Natural killer cell (primary cell): ENCODE data around the gene S1PR3. TPM values are rescaled to one million over a fixed set of nuclear protein-coding genes. Genes with fewer than 3 reads are reported as not detected.
A peak's percentile ranks its signal among the peaks of the same experiment; 100 is the strongest.

Experiments
- ATAC-seq, 3 donors: fragments of 150-1000 bp in 2 of 3; fragments of 200-7000 bp in 1 of 3; cut with Tn5 transposase; 1 replicate in 1 of 3; 2 replicates in 2 of 3; pipeline ENCODE4 v1.10.0; 2021; ENCODE audit warnings: mild to moderate bottlenecking in 2 of 3, moderate library complexity in 2 of 3
- DNase-seq, 2 donors: peaks; one replicate each; pipeline versions ENCODE4 v3.0.0 to v3.0.0-alpha.2; 2013 to 2021; ENCODE audit warnings: mixed read lengths in 1 of 2
- H3K27ac ChIP-seq: one replicate; pipeline ENCODE4 v1.5.1; 2013; ENCODE audit warnings: mild to moderate bottlenecking, low read length
- H3K27me3 ChIP-seq: one replicate; pipeline ENCODE4 v1.6.1; 2013; ENCODE audit warnings: low read length; ENCODE audit not compliant: control insufficient read depth, insufficient read depth
- H3K36me3 ChIP-seq: one replicate; pipeline ENCODE4 v1.6.1; 2013; ENCODE audit warnings: low read length; ENCODE audit not compliant: control insufficient read depth, insufficient read depth
- H3K4me1 ChIP-seq: one replicate; pipeline ENCODE4 v1.6.1; 2013; ENCODE audit warnings: low read length; ENCODE audit not compliant: control insufficient read depth, insufficient read depth
- H3K4me3 ChIP-seq: one replicate; pipeline ENCODE4 v1.5.1; 2013; ENCODE audit warnings: low read length
- H3K9me3 ChIP-seq: one replicate; pipeline ENCODE4 v1.6.1; 2013; ENCODE audit warnings: low read length; ENCODE audit not compliant: control insufficient read depth, insufficient read depth
- H3K27ac Mint-ChIP-seq, 2 donors: one replicate each; pipeline ENCODE4 v1.8.0; 2022; ENCODE audit warnings: mild to moderate bottlenecking in 2 of 2, mixed read lengths in 2 of 2, moderate library complexity in 1 of 2
- H3K27me3 Mint-ChIP-seq, 2 donors: one replicate each; pipeline ENCODE4 v1.8.0; 2022; ENCODE audit warnings: low read depth in 2 of 2, mixed read lengths in 2 of 2
- H3K36me3 Mint-ChIP-seq: one replicate; pipeline ENCODE4 v1.8.0; 2022; ENCODE audit warnings: mixed read lengths
- H3K4me1 Mint-ChIP-seq, 2 donors: one replicate each; pipeline ENCODE4 v1.8.0; 2022; ENCODE audit warnings: mixed read lengths in 2 of 2
- H3K4me3 Mint-ChIP-seq: one replicate; pipeline ENCODE4 v1.8.0; 2022; ENCODE audit warnings: mild to moderate bottlenecking, moderate library complexity, mixed read lengths
- H3K9me3 Mint-ChIP-seq, 2 donors: one replicate each; pipeline ENCODE4 v1.8.0; 2022; ENCODE audit warnings: mixed read lengths in 2 of 2
- CTCF ChIP-seq: fragments of 200-600 bp; IDR thresholded peaks from one replicate; pipeline ENCODE4 v1.8.0; 2022; ENCODE audit warnings: antibody characterized with exemption
- WGBS: methylation state at CpG from one replicate; pipeline ENCODE4 v1.1.7; 2013; ENCODE audit warnings: missing lambda C conversion rate; ENCODE audit not compliant: insufficient coverage; 5-methylcytosine and 5-hydroxymethylcytosine counted together
- intact Hi-C: fragments of 100-400 bp; cut with micrococcal nuclease; formaldehyde crosslinking; loops from one replicate; pipeline ENCODE4 v1.14.2; 2022
- total RNA-seq, 4 donors: library from RNA; stranded (reverse); fragments of 120-200 nt in 1 of 4; gene quantifications; one replicate each; pipeline versions ENCODE4 v1.2.3 to v1.2.4, GENCODE V29; 2013 to 2022

Gene S1PR3
- total RNA-seq, 3 donors from 2014 or later (not counting 1 experiment from before 2014, with no cell fraction given) = 1.1 to 1.5 TPM; not detected in 1

GRCh38 chr9:88952976-88953375 lies 38.3 kb upstream of the S1PR3 start:
- WGBS = 91% methylated on average over 4 of the region's 4 CpGs
- H3K27ac ChIP-seq = no peak overlapping the region
- TF ChIP-seq CTCF = no peak
- H3K9me3 Mint-ChIP-seq = no peaks in the 10 kb centered on the region
- H3K27me3 Mint-ChIP-seq = peaks cover 12 to 30% of the 10 kb centered on the region in 2 donors
- no peak overlapping the region for H3K4me3 ChIP-seq
- no peaks in the 10 kb centered on the region for H3K9me3 ChIP-seq
- no peaks in the 10 kb centered on the region for H3K27me3 ChIP-seq
- H3K4me1 Mint-ChIP-seq = no peaks in the 10 kb centered on the region
- H3K36me3 Mint-ChIP-seq = no peaks in the 10 kb centered on the region
- H3K4me3 Mint-ChIP-seq = no peak overlapping the region
- no peak for DNase-seq
- ATAC-seq = no peak
- no peaks in the 10 kb centered on the region for H3K4me1 ChIP-seq
- no peak overlapping the region for H3K27ac Mint-ChIP-seq
- intact Hi-C loops = no loop called here
- H3K36me3 ChIP-seq = no peaks in the 10 kb centered on the region

- no peaks in the 10 kb centered on the region for H3K4me1 Mint-ChIP-seq
- H3K4me1 ChIP-seq = no peaks in the 10 kb centered on the region
- H3K4me3 ChIP-seq = no peak overlapping the region
- no peak overlapping the region for H3K4me3 Mint-ChIP-seq
- WGBS = 57% methylated on average over 6 of the region's 6 CpGs
- TF ChIP-seq CTCF = no peak
- no peaks in the 10 kb centered on the region for H3K9me3 ChIP-seq
- H3K27ac Mint-ChIP-seq = no peak overlapping the region
- H3K27ac ChIP-seq = no peak overlapping the region
- peaks cover 12 to 30% of the 10 kb centered on the region in 2 donors for H3K27me3 Mint-ChIP-seq
- H3K9me3 Mint-ChIP-seq = no peaks in the 10 kb centered on the region
- no peaks in the 10 kb centered on the region for H3K27me3 ChIP-seq
- no peaks in the 10 kb centered on the region for H3K36me3 Mint-ChIP-seq
- intact Hi-C loops = no loop called here
- H3K36me3 ChIP-seq = no peaks in the 10 kb centered on the region
- DNase-seq = no peak
- ATAC-seq = no peak
Measured at GRCh38 chr9:88953381-88954029, 37.8 kb upstream of the S1PR3 start.

- no peak overlapping the region for H3K4me3 ChIP-seq
- no peak for TF ChIP-seq CTCF
- H3K9me3 ChIP-seq = no peaks in the 10 kb centered on the region
- no peak for DNase-seq
- H3K36me3 ChIP-seq = no peaks in the 10 kb centered on the region
- WGBS = 43% methylated on average over 2 of the region's 2 CpGs
- no peak overlapping the region for H3K27ac ChIP-seq
- Mint-ChIP-seq H3K27ac (no peak overlapping the region), H3K9me3 (no peaks in the 10 kb centered on the region), H3K36me3 (no peaks in the 10 kb centered on the region), H3K27me3 (peaks cover 10 to 30% of the 10 kb centered on the region in 2 donors), H3K4me1 (no peaks in the 10 kb centered on the region), H3K4me3 (no peak overlapping the region)
- no peaks in the 10 kb centered on the region for H3K4me1 ChIP-seq
- no peaks in the 10 kb centered on the region for H3K27me3 ChIP-seq
- intact Hi-C loops = no loop called here
- no peak for ATAC-seq
Measured at GRCh38 chr9:88954066-88954465, 37.2 kb upstream of the S1PR3 start.

- Mint-ChIP-seq H3K36me3 (no peaks in the 10 kb centered on the region), H3K4me3 (no peak overlapping the region), H3K9me3 (no peaks in the 10 kb centered on the region), H3K4me1 (no peaks in the 10 kb centered on the region), H3K27me3 (peaks cover 17 to 33% of the 10 kb centered on the region in 2 donors), H3K27ac (no peak overlapping the region)
- no peak overlapping the region for H3K27ac ChIP-seq
- no peaks in the 10 kb centered on the region for H3K9me3 ChIP-seq
- H3K36me3 ChIP-seq = no peaks in the 10 kb centered on the region
- ATAC-seq (peak in 2 of 3 donors; percentile 45 to 46), DNase-seq (no peak)
- no peak for TF ChIP-seq CTCF
- WGBS = 72% methylated on average over 3 of the region's 3 CpGs
- H3K27me3 ChIP-seq = no peaks in the 10 kb centered on the region
- H3K4me1 ChIP-seq = no peaks in the 10 kb centered on the region
- intact Hi-C loops = no loop called here
- no peak overlapping the region for H3K4me3 ChIP-seq
Measured at GRCh38 chr9:88957526-88957925, 33.7 kb upstream of the S1PR3 start.
